HS-27A (cell line): ENCODE data around the gene TBC1D22A.

Source experiments
- DNase-seq: peaks from one replicate; pipeline ENCODE4 v3.0.0-alpha.2; 2012; ENCODE audit warnings: low read depth, missing footprints

The TBC1D22A gene

DNA sequence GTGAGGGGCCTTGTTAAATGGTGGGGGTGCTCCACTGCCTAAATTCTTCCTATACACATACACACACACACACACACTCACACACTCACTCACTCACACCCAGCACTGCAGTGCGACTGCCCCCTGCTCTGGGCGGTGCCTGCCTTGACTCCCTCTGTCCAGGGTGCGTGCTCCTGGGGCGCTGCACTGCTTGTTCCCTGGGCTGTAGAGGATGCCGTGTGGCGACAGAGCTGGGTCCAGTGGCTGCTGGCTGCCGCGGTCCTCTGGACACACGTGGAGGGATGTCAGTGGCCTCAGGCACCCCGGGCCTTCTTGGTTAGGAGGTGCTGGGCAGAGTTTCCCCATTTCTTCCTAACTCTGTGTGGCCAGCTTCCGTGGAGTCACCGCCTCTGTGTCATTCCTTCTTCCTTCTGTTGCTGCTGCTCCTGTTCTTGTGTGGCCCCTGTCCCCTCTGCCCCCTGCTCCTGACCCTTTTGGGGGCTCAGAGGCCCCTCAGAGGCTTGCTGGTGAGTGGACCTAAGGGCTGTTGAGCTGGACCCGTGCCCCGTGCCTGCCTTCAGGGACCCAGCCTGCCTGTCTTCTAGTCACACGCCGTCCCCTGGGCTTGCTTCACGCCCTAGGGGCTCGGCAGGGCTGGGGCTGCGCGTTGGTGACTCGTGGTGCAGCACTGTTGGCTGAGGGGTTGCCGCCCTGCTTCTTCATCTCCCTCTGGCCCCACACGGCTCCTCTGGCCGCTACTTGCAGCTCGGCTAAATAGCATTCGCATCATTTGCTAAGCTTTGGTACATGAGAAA, 147.0 kb downstream of the TBC1D22A start:
- no peak for DNase-seq

- no peak for DNase-seq
Observed at GRCh38 chr22:46910624-46911023, 148.2 kb downstream of the TBC1D22A start.

GRCh38 chr22:46911346-46911745, 148.9 kb downstream of the TBC1D22A start:
- DNase-seq: no peak

DNA sequence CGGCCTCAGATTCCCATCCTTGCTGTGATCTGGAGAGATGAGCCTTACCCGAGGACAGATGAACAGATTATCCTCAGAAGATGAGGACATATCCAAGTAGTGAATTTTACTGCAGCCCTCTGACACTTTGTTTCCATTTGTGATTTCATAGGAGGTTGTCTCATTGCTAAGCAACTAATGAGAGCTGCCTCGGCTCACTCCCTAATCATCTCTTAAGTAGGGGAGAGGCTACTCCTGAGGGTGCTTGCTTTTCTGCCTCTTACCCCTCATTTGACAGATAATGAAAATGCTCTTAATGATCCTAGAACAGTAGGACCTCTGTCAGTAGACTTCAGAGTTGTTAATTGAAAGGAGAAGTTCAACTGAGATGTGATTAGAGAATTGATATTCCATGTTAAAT, 150.9 kb downstream of the TBC1D22A start:
- no peak for DNase-seq

- DNase-seq: no peak
Observed at GRCh38 chr22:46914481-46914880, 152.0 kb downstream of the TBC1D22A start.

GRCh38 chr22:46914916-46915894, 152.8 kb downstream of the TBC1D22A start:
- DNase-seq: no peak

GRCh38 chr22:46915950-46916730, 153.7 kb downstream of the TBC1D22A start:
- DNase-seq: no peak

DNA sequence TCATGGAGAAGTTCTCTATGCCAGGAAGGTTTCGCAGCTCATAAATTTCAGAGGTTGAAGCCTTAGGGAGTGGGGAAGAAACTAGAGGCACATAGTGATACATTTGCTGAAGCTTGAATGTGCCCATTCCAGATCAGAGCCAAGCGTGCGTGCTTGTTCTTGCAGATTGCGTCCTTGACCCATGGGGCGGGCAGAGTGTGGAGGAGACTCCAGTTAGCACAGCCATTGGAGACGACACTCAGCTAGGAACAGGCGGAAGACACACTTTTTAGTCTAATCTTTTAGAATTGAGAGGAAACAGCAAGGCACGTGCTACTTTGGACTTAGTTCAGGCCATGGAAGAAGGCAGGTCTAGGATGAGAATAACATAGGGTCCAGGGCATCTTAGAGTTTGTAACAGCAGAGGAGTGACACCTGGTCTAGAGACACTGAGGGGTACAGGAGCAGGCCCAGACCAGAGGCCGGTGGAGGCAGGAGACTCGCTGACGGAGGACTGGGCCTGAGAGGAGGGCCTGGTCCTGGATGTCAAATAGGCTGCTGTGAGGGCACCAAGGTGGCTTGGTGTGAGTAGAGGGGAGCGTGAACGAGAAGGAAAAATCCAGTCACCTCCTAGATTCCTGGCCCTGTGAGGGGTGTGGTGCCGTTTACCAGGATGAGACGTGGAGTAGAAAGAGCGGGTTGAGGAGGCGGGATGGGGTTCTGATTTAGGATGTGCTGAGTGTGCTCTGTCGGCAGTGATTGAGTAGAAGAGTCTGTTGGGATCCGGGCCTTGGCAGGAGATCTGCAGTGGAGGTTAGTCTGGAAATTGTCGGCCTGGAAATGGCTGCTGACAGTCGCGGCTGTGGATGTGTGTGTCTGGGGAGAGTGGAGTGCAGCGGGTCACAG, 154.7 kb downstream of the TBC1D22A start:
- no peak for DNase-seq

GRCh38 chr22:46917771-46918101, 155.3 kb downstream of the TBC1D22A start:
- no peak for DNase-seq

DNA sequence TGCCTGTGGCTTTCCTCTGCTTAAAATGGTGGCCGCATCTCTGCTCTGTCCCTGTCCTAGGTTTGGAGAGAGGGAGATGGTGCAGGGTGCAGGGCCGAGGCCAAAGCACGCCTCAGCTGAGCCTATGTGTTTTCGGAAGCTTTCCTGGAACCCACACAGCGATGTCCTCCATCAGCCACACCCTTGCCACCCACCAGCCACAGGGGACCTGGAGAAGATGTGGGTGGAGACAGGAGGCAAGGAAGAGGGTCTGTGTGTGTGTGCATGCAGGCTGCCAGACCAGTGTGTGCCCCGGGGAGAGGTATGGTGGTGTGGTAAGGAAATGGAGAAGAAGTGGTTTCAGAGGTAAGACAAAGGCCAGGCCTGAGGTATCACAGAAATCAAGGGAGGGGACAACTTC, 155.7 kb downstream of the TBC1D22A start:
- DNase-seq: no peak

DNA sequence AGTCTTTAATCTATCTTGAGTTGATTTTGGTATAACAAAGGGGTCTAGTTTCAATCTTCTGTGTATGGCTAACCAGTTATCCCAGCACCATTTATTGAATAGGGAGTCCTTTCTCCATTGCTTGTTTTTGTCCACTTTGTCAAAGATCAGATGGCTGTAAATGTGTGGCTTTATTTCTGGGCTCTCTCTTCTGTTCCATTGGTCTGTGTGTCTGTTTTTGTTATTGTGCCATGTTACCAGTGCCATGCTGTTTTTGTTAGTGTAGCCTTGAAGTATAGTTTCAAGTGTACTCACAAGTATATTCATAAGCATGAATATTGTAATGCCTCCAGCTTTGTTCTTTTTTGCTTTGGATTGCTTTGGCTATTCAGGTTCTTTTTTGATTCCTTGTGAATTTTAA, 159.6 kb downstream of the TBC1D22A start:
- no peak for DNase-seq

DNA sequence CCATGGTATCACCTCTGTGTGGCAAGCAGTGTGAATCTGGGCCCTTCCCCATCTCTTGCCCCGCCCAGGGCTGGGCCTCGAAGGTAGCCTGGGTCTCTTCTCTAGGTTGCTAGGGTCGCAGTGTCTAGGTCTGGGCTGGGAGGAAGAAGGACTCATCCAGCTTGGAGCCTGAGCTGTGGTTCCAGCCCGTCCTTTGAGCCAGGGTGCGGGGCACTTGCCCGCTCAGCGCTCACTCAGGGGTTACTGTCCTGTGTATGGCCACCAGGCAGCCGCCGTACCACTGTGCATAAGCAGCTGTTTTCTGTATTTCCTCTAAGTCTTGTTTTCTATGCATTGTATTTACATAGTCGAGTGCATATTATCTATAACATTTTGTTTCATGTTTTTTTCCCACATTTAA, 160.9 kb downstream of the TBC1D22A start:
- DNase-seq: no peak

DNA sequence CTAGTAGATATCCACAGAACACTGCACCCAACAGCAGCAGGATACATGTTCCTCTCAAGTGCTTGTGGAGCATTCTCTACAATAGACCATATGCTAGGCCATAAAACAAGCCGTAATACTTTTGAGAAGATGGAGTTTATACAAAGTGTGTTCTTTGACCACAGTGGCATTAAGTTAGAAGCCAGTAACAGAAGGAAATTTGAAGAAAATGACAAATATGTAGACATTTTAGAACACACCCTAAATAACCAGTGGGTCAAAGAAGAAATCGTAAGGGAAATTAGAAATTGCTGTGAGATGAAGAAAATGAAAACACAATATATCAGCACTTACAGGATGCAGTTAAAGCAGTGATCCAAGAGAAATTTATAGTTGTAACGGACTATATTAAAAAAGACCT, 163.4 kb downstream of the TBC1D22A start:
- no peak for DNase-seq

DNA sequence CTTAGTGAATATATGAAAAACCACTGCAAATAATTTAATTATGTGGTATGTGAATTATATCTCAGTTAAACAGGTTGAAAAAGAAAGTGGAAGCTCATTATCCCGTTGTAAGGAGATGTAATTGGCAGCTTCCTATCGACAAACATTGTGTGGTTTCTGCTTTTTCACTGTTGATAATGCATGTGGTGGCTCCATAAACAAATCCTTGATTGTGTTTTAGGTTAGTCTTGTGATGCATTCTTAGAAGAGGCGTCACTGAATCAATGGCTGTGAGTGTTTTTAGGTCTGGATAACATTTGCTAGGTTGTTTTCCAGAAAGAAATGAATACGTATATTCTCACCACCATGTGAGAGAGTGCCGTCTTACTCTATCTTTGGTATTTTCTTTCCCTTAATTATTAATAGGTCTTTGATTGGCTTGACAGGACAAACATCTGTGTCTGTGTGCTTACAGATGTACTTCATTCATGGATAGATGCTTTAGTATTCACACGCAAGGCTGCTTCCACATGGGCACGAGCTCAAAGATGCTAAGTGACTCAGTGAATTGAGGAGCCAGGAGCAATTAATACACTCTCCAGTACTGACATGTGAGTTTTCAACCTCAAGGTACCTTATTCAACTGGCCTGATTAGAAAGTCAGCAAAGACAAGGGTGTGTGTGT, 166.7 kb downstream of the TBC1D22A start:
- no peak for DNase-seq

DNA sequence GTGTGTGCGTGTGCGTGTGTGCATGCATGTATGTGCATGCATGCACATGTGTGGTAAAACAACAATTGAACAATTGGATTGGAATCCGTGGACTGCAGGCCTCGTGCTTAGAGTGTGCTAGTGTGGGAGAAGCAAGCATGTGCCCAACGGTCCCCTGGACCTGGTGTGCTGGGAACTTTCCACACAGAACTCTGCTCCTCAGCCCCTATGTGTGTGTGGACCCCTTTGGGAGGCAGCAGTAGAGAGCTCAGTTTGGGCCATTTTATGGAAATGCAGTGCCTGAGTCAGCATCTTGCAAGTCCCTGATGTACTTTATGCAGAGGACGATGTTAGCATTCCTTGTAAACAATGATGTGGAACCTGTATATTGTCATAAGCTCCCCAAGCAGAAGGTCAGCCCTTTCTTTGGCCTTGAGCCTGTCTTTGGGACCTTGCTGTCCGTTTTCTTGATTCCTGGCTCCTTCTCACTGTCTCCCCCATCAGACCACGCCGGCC, 167.3 kb downstream of the TBC1D22A start:
- DNase-seq: no peak

DNA sequence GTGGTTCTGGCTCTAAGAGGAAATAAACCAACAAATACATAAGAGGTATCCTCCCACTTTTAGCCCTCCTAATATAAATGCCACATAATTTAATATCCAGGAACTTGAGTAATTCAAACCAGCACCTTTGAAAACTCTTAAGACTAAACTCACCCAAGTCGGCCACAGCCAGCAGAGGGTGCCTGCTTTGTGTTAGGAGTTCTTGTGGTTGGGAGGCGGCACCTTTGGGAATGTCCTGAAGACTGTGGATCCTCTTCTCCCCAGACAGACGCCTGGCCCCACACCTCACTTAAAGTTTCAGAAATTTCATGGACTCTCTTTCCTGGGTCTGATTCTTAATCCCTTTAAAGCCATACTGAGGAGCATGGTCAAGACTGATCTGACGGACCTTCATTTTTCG, 169.0 kb downstream of the TBC1D22A start:
- no peak for DNase-seq

DNA sequence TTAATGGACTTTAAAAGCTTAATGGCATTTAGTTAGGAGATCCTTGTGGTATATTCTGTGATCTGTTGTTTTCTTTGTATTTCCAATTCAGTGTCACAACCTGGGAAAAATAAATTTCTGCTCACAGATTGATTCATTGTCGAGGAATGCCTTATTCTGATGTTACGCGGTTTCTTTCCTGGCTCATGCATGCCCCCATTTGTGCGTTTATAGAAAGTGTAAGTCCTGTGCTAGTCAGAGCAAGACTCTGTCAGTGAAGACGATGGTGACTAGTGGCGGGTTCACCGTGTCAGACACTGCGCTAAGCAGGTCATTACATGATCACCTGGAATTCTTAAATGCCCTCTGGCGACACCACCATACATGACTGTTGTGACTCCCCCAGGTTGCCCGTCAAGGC, 169.4 kb downstream of the TBC1D22A start:
- DNase-seq: no peak

GRCh38 chr22:46933040-46933930, 170.8 kb downstream of the TBC1D22A start:
- no peak for DNase-seq

DNA sequence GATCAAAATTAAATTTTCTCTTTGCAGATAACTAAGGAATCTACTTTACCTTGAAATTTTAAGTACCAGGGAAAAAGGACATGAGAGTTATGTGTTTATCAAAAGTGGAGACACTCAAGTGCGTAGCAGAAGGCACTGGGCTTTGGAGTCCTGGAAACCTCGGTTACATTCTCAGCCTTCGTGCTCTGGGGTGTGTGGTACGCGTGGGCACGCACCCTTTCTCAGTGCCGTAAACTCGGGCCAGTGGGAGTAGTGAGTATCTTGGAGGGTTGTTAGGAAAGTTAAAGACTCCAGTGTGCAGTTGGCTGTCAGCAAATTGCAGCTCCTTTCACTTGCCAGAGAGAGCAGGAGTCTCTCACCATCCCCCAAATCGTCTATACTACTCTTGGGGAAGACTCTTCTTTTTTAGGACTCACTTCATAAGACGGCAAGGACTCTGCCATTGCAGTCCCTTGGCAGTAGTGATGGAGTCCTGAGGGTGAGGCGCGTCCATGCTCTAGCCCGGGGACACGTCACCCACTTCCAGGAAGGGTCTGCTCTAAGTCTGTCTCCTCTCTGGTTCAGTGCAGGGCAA, 171.8 kb downstream of the TBC1D22A start:
- DNase-seq: no peak
